Activated CD4-positive, alpha-beta T cell treated with anti-CD3 and anti-CD28 coated beads, Interleukin-2, Interleukin-4, amounts not matched to agents 100 ng/mL and 50 ng/mL, durations not matched to agents 16 hours and 8 hours (primary cell): ENCODE data around the gene GNG3.
"Not testable (repeated sequence)": the region's sequence is repeated elsewhere in the genome, so short reads cannot be mapped to it uniquely, and the experiment has no call there.

Source experiments
- DNase-seq: peaks from one replicate; pipeline ENCODE4 v3.0.0-alpha.2; 2020; ENCODE audit warnings: low spot score

GNG3 gene

GRCh38 chr11:62707277-62707861 is at the start of gene GNG3, which contains the start of gene BSCL2:
TSS of gene GNG3 (plus strand) at chr11:62707676. CDS start at chr11:62708296, 620 bp downstream.
TSS of gene BSCL2 (minus strand) at chr11:62707424. CDS start at chr11:62707195, 229 bp downstream.
- DNase-seq: no peak

- peak; percentile 57 for DNase-seq
Observed at GRCh38 chr11:62664405-62665074, 42.9 kb upstream of the GNG3 start.

DNA sequence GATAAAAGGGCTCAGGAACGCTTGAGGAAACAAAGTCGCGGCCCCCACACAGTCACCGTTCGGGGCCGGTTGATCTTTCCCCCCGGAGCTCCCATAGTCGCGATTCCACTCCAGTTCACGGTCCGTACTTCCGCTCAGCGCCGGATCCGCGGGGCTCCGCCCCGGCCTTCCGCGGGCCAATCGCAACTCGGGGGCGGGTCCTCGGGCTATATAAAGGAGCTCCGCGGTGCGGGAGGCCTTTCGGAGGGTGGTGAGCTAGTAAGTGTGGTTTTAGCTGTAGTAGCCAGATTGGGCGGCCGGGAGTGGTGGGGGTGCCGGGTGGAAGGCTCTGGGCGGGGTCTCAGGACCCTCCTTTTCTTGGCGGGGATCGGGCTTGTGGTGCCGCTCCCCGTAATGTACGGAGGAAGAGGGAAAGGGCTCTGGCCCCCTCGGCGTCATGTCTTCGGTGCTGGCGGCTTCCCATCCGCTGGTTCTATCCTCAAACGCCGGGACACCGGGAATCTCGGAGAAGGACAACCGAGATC is 42.3 kb upstream of the GNG3 start, which contains the start of the genes C11orf98 and CSKMT:
Gene C11orf98 (minus strand): TSS at position 136 of the 524 bp plus-strand sequence. CDS start 41 bp downstream, at position 95.
Gene CSKMT (plus strand): TSS at position 238 of the 524 bp plus-strand sequence. CDS start 568 bp downstream, outside the sequence.
- DNase-seq: peak; percentile 98

GRCh38 chr11:62665599-62666258 is 41.7 kb upstream of the GNG3 start:
- peak; percentile 53 for DNase-seq

- peak; percentile 22 for DNase-seq
Observed at GRCh38 chr11:62666259-62666926, 41.1 kb upstream of the GNG3 start.

GRCh38 chr11:62667460-62667859 is 40.0 kb upstream of the GNG3 start:
- DNase-seq: no peak

DNA sequence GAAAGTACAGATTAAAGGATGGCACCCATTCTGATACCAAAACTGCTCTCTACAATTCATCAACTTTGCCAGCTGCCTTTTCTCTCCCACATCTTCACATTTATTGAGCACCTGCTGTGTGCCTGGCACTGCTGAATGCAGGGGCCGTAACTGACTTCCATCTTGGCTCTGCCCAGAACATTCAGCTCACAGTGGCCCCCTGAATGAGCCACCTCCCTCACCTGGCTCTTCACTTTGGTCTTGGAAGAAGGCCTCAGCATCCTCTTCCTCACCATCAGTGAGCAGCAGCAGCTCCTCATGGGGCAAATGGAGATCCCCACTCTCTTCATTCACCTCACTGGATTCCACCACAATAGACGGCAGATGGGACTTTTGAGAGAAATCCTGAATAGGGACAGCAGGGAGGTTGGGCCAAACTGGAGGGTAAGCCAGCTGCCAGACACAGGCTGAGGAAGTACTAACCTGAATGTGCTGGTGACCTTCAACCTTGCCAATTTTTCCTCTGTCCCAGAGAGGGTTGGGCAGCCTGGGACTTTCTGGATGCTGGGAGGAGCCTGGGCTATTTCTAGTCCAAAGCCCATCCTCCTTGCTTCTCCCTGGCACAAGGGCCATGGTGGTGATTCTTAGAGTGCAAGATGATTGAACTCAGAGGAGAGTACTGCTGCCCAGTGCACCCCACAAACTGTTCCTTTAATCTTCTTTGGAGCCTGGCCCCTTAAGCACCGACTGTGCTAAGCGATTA is 37.9 kb upstream of the GNG3 start:
- no peak for DNase-seq

DNA sequence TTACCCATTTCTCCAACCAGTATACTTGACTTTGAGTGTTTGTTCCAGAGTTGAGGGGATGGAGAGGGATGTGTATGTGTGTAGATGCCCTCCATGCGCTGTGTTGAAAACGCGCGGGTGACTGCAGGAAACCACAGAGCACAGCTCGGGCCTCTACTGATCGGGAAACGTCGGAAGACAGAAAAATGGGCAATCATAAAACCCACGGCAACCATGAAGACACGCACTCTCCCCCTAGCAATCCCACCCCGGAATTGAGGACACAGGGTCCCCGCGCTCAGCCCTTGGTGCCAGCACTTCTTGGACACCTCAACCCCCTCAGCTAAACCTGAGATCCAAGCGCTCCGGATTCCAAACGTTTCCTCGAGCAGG is 36.3 kb upstream of the GNG3 start:
- DNase-seq: peak; percentile 33

GRCh38 chr11:62671608-62672389 is 35.7 kb upstream of the GNG3 start, which contains the start of the genes LBHD1 and UQCC3:
TSS of gene LBHD1 (minus strand) at chr11:62672267. CDS start at chr11:62670031, 2,236 bp downstream.
TSS of gene UQCC3 (plus strand) at chr11:62671673. CDS start at chr11:62671746, 73 bp downstream.
- peak; percentile 95 for DNase-seq

DNA sequence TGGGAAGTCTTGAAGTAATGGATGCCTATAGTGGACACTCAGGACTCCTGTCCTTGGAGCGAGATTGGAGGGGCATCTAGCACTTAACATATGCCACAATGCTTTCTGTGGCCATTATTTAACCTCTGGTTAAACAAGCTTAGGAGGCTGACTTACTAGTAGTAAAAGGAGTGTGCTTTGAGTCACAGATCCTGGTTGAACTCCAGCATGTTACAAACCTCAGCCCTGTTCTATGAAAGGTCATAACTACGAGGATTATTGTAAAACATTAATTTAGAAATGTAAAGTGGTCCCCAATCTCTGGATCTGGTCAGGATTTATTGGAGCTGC is 34.3 kb upstream of the GNG3 start:
- DNase-seq: no peak

GRCh38 chr11:62675415-62675814 is 32.1 kb upstream of the GNG3 start:
- not testable (repeated sequence) for DNase-seq

GRCh38 chr11:62676698-62677097 is 30.8 kb upstream of the GNG3 start:
- DNase-seq: no peak

DNA sequence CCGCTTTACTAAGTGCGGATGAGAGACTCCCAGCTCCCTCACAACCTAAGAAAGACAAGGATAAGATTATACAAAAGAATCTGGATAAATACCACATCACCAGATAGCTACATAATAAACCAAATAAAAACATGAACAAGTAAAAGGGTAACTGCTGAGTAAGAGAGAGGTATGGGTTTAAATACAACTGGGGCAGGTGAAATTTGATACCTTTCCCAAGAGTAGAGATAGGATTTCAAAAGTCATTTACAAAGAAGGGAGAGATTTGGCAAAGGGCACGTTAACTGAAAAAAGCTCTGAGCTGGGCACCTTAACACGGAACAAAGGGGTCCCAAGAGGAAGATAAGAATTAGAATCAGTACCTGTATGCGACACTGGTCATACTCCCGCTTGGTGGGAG is 30.3 kb upstream of the GNG3 start:
- no peak for DNase-seq

DNA sequence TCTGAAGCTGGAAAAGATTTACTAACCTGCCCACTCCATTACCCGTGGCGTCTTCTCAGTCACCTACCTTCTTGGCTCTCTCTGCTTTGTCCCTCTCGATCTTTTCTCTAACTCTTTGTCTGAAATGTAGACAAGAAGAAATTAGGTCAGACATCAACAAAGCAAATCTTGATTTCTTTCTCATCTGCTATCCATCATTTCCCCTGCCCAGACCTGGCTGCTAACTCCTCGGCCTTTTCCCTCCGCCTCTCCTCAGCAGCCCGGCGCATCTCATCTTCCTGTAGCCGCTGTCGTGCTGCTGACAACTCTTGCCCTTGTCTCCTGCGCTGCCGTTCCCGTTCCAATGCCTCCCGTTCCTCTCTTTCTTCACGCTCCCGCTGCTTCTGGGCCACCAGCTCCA is 29.8 kb upstream of the GNG3 start:
- no peak for DNase-seq

GRCh38 chr11:62678433-62678769 is 29.1 kb upstream of the GNG3 start:
- no peak for DNase-seq

- DNase-seq: peak; percentile 86
Observed at GRCh38 chr11:62678770-62679696, 28.4 kb upstream of the GNG3 start, which contains the start of gene UBXN1. TSS of gene UBXN1 (minus strand) at chr11:62679073. CDS start at chr11:62678923, 150 bp downstream.

DNA sequence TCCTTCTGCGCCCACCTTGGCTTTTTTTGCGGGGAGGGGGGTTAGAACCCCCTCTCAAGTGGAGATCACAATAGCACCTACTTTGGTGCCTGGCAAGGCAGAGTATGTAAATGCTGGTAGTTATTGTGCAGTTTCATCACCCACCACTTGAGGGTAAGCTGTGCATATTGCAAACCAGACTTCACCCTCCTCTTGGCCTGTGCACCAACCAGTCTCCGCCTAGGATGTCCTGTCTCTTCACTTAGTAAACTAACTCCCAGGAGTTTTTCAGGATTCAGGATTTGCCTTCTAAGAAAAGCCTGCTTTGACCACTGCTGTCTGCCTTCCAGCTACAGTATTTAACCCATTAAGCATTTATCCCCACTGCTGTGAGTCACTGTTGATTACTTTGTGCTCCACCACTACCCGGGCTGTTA is 26.6 kb upstream of the GNG3 start:
- DNase-seq: peak; percentile 66

GRCh38 chr11:62682518-62682917 is 25.0 kb upstream of the GNG3 start:
- no peak for DNase-seq
